GM10248 (cell line): Measurements from ENCODE around the gene ABCG1.

Experiments
- CTCF ChIA-PET: fragments of 300-600 bp; sonication (Branson Sonifier 250); formaldehyde crosslinking; extraction: SDS; loops from one replicate; lab custom pipeline; 2021; ENCODE audit warnings: antibody characterized with exemption; lab: Yijun Ruan, JAX
- POLR2A ChIA-PET: fragments of 350-650 bp; sonication (Branson Sonifier 250); formaldehyde crosslinking; extraction: SDS; loops from one replicate; lab custom pipeline; 2020; ENCODE audit warnings: antibody characterized with exemption; lab: Yijun Ruan, JAX
- DNase-seq: peaks from one replicate; pipeline ENCODE4 v3.0.0; 2012; ENCODE audit errors: extremely low spot score
- TF ChIP-seq, protein P1 (sequence below): IDR thresholded peaks from 2 replicates; pipeline ENCODE4 v1.5.1; 2012; ENCODE audit warnings: mild to moderate bottlenecking, low read depth; ENCODE audit errors: extremely low read depth, missing control alignments, control extremely low read depth

Gene ABCG1

DNA sequence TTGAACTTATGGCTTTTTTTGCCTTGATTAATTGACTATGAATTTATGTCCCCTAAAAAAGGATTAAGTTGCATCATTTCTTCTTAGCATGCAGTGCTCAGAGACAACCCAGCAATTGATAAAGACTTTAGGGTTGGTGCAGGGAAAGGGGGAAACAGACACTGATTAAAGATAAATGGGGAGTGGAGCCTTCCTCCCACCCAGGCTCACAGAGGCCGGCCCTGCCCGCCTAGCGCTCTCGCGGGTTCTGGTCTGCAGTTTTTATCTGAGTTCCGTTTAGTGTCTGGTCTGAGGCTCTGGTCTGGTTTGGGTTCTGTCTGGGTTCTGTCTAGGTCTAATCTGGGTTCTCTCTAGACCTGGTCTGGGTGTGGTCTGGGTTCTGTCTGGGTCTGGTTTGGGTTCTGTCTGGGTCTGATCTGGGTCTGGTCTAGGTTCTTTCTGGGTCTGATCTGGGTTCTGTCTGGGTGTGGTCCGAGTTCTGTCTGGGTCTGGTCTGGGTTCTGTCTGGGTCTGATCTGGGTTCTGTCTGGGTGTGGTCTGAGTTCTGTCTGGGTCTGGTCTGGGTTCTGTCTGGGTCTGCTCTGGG is 48.1 kb downstream of the ABCG1 start:
- ChIA-PET POLR2A (no interaction called here), CTCF (interaction anchor here (0.9 to 1.0 kb wide), 2 partner anchors 108 to 119 kb away, joined by 3 read pairs; no protein-coding TSS in a partner anchor)
- no peak for DNase-seq
- TF ChIP-seq, protein P1, sequence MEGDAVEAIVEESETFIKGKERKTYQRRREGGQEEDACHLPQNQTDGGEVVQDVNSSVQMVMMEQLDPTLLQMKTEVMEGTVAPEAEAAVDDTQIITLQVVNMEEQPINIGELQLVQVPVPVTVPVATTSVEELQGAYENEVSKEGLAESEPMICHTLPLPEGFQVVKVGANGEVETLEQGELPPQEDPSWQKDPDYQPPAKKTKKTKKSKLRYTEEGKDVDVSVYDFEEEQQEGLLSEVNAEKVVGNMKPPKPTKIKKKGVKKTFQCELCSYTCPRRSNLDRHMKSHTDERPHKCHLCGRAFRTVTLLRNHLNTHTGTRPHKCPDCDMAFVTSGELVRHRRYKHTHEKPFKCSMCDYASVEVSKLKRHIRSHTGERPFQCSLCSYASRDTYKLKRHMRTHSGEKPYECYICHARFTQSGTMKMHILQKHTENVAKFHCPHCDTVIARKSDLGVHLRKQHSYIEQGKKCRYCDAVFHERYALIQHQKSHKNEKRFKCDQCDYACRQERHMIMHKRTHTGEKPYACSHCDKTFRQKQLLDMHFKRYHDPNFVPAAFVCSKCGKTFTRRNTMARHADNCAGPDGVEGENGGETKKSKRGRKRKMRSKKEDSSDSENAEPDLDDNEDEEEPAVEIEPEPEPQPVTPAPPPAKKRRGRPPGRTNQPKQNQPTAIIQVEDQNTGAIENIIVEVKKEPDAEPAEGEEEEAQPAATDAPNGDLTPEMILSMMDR = no peak

DNA sequence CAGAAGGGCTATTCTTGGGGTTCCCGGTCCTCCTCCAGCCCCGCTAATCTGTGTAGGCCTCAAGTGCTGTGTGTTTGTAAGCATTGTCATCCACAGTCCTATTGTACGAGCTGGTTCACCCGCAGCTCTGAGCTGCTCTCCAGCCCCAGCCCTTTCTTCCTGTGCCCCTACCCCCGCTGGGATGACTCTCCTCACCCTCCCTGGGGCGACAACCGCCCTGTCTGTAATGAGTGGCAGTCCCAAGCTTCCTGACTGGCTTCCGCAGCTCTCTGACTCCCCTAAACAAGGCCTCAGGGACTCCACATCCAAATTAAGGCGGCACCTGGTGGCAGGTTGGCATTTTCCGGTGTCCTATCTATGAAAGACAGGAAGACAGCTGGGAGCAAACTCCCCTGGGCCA is 50.4 kb downstream of the ABCG1 start:
- POLR2A ChIA-PET = no interaction called here
- no peak for DNase-seq
- CTCF ChIA-PET = interaction anchor here (0.6 to 3.8 kb wide), 8 partner anchors 10 to 124 kb away, joined by 3 to 30 read pairs (median 3); no protein-coding TSS in a partner anchor
- TF ChIP-seq, protein P1 = no peak

DNA sequence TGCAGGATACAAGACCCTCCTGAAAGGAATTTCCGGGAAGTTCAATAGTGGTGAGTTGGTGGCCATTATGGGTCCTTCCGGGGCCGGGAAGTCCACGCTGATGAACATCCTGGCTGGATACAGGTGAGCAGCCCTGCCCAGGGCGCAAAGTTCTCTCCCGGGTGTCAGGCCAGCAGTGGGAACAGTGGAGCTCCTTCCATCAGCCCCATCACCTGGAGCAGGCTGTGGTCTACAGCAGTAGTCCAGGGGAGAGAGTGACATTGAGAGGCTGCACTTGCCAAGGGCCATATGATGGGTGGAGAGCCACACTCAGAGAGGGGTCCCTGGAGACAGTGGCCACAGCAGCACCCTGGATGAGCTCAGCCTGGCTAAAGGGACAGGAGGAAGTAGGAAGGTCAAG is 52.1 kb downstream of the ABCG1 start:
- ChIA-PET POLR2A (no interaction called here), CTCF (interaction anchor here (1.3 to 3.8 kb wide), 5 partner anchors 9 to 126 kb away, joined by 4 to 30 read pairs (median 9); no protein-coding TSS in a partner anchor)
- TF ChIP-seq, protein P1 = no peak
- DNase-seq = no peak

DNA sequence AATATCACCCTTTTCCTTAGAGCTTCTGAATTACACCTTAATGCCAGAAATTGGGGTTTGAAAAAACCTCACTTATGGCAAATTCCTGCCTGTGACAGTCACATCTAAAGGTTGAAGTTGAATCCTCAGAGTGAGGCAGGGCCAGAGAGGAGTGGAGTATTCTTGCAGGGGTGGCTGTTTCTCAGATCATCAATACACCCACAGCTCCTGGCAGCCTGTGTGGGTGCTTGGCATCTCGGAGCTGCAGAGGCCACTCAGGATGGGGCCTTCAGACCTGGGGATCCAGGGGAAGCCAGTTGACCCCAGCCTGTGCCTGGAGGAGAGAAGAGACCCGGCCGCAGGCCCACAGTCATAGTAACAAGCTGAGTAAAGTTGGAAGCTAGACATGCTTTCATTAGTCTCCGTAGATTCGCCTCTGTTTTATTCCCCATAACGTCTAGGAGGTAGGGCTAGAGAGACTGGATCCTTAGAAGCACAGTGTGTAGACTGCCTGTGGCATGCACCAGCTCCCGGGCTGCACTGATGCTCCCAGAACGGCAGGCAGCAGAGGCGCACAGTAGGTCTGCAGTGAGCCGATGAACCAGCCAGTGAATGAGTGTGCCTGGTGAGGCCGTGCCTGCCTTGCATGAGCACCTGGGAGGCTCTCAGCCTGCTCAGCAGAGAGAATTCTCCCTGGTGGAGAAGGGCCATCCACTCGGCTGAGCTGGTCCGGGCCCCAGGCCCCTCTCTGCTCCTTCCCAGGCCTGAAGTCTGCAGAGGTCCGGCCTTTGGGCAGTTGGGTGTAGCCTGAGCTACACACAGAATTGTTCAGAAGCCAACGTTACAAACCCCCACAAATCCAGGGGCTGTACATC is 53.4 kb downstream of the ABCG1 start:
- TF ChIP-seq, protein P1 = no peak
- DNase-seq = no peak
- POLR2A ChIA-PET = no interaction called here
- CTCF ChIA-PET = interaction anchor here (1.0 to 4.0 kb wide), 6 partner anchors 10 to 127 kb away, joined by 3 to 24 read pairs (median 8); no protein-coding TSS in a partner anchor

GRCh38 chr21:42272984-42273600 is 54.2 kb downstream of the ABCG1 start:
- CTCF ChIA-PET = interaction anchor here (1.0 to 4.0 kb wide), 3 partner anchors 11 to 125 kb away, joined by 3 to 24 read pairs (median 11); no protein-coding TSS in a partner anchor
- DNase-seq = no peak
- TF ChIP-seq, protein P1 = no peak
- POLR2A ChIA-PET = no interaction called here

DNA sequence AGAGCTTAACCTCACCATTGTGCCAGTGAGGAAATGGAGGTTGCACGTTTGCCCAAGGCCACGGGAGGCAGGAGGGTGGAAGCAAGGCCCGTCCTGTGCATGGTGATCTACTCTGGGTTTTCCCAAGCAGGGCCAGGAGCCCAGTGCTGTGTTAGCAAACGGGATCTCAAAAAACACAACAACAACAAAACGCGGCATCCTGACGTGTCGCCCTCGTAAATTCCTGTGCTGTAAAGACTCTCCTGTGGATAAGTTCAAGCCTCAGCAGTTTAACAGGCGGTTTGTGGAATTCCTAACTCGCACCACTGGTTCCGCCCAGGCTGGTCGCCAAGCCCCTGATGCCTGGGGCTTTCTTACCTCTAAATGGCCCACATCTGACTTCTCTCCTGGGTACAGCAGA is 57.1 kb downstream of the ABCG1 start:
- no peak for DNase-seq
- TF ChIP-seq, protein P1 = no peak
- ChIA-PET CTCF (interaction anchor here (1.1 to 1.7 kb wide), 2 partner anchors 17 to 112 kb away, joined by 3 to 4 read pairs; no protein-coding TSS in a partner anchor), POLR2A (no interaction called here)
